ENCODE data around the gene TRNT1.

The TRNT1 gene

GRCh38 chr3:3178498-3179328 is 52.0 kb downstream of the TRNT1 start:
- DNase-seq (ENCODE audit: low read depth): no peak

- peak; percentile 75 for DNase-seq (ENCODE audit: low read depth)
These were observed 52.8 kb downstream of the TRNT1 start, which contains the start of gene CRBN for GRCh38 chr3:3179407-3180094. TSS of gene CRBN (minus strand) at chr3:3179691. CDS start at chr3:3179687, 4 bp downstream.

GRCh38 chr3:3180456-3180855 is 53.7 kb downstream of the TRNT1 start:
- no peak for DNase-seq (ENCODE audit: low read depth)

- no peak for DNase-seq (ENCODE audit: low read depth)
These were observed 58.1 kb downstream of the TRNT1 start for GRCh38 chr3:3184876-3185275.

GRCh38 chr3:3189102-3189727 is 62.5 kb downstream of the TRNT1 start:
- DNase-seq (ENCODE audit: low read depth): no peak

- no peak for DNase-seq (ENCODE audit: low read depth)
These were observed 63.2 kb downstream of the TRNT1 start for GRCh38 chr3:3189961-3190360.

- DNase-seq (ENCODE audit: low read depth): no peak
These were observed 65.0 kb downstream of the TRNT1 start for GRCh38 chr3:3191675-3192285.

GRCh38 chr3:3192286-3192675 is 65.5 kb downstream of the TRNT1 start:
- DNase-seq (ENCODE audit: low read depth): no peak

GRCh38 chr3:3194861-3195260 is 68.1 kb downstream of the TRNT1 start:
- DNase-seq (ENCODE audit: low read depth): no peak

- no peak for DNase-seq (ENCODE audit: low read depth)
These were observed 69.6 kb downstream of the TRNT1 start for GRCh38 chr3:3196148-3196861.

Data from stimulated activated CD8-positive, alpha-beta memory T cell treated with anti-CD3 and anti-CD28 coated beads, Interleukin-15, amount 100 ng/mL, for 1 hour (primary cell).